ENCODE results near the gene NPY4R.
"Not testable (repeated sequence)": the region's sequence is repeated elsewhere in the genome, so short reads cannot be mapped to it uniquely, and the experiment has no call there.

- TF ChIP-seq, protein P1, sequence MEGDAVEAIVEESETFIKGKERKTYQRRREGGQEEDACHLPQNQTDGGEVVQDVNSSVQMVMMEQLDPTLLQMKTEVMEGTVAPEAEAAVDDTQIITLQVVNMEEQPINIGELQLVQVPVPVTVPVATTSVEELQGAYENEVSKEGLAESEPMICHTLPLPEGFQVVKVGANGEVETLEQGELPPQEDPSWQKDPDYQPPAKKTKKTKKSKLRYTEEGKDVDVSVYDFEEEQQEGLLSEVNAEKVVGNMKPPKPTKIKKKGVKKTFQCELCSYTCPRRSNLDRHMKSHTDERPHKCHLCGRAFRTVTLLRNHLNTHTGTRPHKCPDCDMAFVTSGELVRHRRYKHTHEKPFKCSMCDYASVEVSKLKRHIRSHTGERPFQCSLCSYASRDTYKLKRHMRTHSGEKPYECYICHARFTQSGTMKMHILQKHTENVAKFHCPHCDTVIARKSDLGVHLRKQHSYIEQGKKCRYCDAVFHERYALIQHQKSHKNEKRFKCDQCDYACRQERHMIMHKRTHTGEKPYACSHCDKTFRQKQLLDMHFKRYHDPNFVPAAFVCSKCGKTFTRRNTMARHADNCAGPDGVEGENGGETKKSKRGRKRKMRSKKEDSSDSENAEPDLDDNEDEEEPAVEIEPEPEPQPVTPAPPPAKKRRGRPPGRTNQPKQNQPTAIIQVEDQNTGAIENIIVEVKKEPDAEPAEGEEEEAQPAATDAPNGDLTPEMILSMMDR (conservative IDR thresholded peaks at IDR 0.05; ENCODE audit: low read length) = not testable (repeated sequence)
- not testable (repeated sequence) for TF ChIP-seq EZH2phosphoT487 (IDR thresholded peaks at IDR 0.05; ENCODE audit: borderline replicate concordance)
These were observed 14.9 kb downstream of the NPY4R start for GRCh38 chr10:46450829-46451228.

All from Loucy (cell line).